Stimulated activated CD8-positive, alpha-beta memory T cell treated with anti-CD3 and anti-CD28 coated beads, Interleukin-15, amount 100 ng/mL, for 4 hours (primary cell): ENCODE measurements around the gene CHRNA5.
"Not testable (repeated sequence)": the region's sequence is repeated elsewhere in the genome, so short reads cannot be mapped to it uniquely, and the experiment has no call there.

Source experiments
- DNase-seq, 2 donors: peaks; one replicate each; pipeline ENCODE4 v3.0.0-alpha.2; 2020; ENCODE audit warnings: low read depth in 2 of 2

CHRNA5 gene

GRCh38 chr15:78565951-78566774, 843 bp downstream of the CHRNA5 start:
- DNase-seq: no peak

DNA sequence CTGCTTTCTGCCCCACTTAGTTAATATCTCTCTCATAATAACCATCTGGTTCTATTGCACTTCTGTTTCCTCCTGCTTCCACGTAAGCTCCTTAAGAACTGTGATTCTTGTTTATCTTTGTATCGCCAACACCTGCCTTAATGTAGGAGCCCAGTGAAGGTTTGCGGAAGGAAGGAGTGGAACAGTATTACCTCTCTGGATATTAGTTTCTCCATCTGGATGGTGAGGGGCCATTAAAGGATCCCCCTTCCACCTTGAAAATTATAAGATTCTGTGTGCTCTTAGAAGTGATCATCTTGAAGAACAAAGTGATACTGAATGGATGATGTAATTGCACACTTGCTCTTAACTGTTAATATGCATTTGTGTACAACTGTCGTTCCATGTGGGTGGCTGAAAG, 2.2 kb downstream of the CHRNA5 start:
- DNase-seq: no peak

DNA sequence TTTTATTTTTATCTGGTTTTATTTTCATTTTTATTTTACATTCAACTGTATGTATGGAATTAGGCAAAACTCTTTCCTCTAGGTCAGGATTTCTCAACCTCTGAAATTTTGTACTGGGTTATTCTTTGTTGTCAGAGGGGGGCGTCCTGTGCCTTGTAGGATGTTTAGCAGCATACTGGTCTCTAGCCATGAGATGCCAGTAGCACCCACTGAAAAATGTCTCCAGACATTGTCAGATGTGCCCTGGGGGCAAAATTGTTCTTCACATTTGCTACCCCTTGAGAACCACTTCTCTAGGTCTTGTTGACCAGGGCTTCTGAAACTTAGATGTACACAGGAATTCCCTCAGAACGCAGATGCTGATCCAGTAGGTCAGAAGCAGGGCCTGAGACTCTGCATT, 5.4 kb downstream of the CHRNA5 start:
- no peak for DNase-seq

GRCh38 chr15:78571382-78571781, 6.1 kb downstream of the CHRNA5 start:
- no peak for DNase-seq

- no peak for DNase-seq
Observed at GRCh38 chr15:78573416-78573815, 8.1 kb downstream of the CHRNA5 start.

- DNase-seq: no peak
Observed at GRCh38 chr15:78574944-78575343, 9.6 kb downstream of the CHRNA5 start.

DNA sequence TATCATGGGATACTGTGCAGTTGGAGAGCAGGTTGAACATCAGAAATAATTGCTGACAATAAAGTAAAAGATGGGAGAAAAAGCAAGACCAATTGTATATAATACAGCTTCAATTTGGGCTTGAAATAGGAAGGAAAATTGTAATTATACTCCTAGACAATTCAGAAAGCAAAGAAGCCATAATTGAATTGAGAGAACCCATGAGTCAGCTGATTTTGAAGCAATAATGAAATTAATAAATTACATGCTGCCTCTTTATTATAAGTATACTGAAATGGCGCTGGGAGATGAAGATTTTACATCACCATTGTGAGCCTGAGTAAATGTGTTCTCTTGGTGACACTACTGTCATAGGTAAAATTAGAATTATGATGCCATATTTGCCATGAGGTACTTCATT, 32.3 kb downstream of the CHRNA5 start:
- DNase-seq: no peak

DNA sequence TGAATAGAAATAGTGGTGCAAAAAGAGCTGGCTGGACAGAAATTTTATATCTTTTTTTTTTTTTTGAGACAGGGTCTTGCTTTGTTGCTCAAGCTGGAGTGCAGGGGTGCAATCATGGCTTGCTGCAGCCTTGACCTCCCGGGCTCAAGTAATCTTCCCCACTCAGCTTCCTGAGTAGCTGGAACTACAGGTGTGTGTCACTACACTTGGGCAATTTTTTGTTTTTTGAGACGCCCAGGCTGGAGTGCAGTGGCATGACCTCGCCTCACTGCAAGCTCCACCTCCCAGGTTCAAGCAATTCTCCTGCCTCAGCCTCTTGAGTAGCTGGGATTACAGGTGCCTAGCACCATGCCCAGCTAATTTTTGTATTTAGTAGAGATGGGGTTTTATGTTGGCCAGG, 33.0 kb downstream of the CHRNA5 start:
- no peak for DNase-seq

DNA sequence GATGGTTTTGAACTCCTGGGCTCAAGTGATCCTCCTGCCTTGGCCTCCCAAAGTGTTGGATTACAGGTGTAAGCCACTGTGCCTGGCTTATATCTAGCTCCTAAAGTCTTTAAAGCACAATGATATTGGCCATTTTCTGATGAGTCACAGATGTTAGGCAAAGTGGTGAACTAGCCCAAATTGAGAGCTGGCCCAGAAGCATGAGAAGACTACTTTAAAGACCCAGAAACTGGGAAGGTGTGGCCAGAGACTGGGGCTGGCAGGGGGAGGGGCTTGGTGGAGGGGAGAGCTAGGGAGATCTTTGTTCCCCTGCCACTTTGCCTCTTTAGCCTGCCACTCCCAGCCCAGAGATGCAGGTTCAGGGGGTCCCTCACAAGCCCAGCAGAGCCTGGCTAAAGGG, 33.9 kb downstream of the CHRNA5 start:
- no peak for DNase-seq

GRCh38 chr15:78603467-78603866, 38.1 kb downstream of the CHRNA5 start:
- DNase-seq: no peak

- no peak for DNase-seq
Observed at GRCh38 chr15:78604420-78604819, 39.1 kb downstream of the CHRNA5 start.

DNA sequence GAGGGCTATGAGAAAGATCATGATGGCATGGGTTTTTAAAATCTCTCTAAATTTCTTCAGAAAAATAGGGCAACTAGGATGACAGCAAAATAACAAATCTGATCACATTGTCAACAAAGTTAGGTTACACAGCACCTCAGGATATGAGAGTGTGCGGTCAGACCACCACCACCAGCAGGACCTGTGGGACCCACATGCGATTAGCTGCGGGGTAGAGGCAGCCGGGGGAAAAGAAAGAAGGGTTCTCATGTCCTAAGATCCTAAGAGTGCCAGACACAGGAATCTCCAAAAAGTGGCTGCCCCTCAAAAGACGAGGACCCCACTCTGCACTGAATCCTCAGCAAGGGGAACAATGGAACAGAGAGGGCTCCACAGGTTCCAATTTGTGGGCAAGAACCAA, 39.9 kb downstream of the CHRNA5 start:
- DNase-seq: no peak

GRCh38 chr15:78605680-78606079, 40.4 kb downstream of the CHRNA5 start:
- no peak for DNase-seq

GRCh38 chr15:78609551-78609950, 44.2 kb downstream of the CHRNA5 start:
- not testable (repeated sequence) for DNase-seq

DNA sequence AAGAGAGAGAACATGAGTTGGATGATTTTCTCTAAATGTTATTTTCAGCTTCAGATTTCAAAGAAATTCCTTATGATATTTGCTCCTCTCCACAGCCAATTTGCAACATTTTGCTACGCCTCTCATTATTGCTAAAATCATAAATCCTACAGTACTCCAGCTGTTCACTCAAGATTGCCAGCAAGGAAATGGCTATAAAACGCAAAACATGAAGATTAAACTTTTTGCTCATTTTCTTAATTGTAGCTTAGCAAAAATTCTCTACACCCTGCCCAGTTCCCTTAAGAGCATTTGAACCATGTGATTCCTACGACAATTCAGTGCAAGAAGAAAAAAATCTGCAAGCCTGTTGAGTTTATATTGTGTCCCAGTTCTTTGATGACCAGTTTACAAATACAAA, 48.7 kb downstream of the CHRNA5 start:
- no peak for DNase-seq

DNA sequence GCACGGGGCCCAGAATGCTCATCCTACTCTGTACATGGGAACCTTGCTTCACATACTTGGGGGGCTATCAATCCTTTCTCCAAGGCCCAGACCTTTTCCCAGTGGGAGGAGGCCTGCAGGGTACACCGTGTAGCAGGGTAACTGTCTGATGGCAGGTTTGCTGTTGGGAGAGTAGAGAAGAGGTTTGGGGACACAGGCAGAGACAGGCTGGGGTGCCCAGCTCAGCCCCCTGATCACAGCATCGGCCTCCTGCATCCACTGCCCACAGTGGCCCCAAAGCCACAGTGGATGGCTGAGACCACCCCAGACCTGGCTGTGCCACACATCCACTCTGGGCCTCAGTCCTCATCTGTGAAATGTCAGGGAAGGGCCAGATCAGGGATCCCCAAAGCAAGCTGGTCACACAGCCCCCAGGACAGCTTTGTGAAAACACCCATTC, 49.9 kb downstream of the CHRNA5 start:
- DNase-seq: no peak

DNA sequence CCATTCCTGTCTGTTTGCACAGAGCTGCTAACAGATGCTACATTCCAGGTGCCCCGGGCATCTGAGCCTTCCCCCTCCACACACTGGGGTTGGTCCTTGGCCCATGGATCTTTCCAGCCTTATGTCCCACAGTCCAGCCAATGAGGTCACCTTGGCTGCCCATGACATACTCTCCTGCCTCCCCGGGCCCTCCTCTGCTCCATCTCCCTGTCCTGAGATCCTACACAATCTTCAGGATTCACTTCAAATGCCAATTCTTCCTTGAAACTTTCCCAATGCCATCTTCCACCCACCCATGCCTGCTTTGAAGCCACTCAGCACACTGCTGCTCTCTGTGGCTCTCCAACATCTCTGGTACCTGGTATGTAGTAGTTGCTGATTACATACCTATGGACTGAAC, 51.2 kb downstream of the CHRNA5 start:
- no peak for DNase-seq

DNA sequence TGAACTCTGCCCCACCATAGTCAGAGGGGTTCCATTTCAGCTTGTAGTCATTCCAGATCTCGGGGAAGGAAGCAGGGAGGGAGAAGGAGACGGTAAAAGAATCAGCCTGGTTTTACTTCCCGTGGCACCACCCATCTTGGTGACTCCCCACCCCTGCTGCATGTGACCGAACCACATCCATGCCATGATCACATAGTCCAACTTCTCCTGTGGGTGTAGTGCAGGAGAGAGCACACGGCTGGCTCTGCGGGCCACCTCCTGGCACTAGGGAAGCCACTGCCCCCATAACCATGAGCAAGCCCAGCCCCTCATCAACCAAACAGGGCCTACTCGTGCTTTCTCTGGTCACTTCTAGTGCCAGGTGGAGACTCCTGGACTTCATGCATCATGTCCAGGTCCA, 51.8 kb downstream of the CHRNA5 start:
- no peak for DNase-seq

DNA sequence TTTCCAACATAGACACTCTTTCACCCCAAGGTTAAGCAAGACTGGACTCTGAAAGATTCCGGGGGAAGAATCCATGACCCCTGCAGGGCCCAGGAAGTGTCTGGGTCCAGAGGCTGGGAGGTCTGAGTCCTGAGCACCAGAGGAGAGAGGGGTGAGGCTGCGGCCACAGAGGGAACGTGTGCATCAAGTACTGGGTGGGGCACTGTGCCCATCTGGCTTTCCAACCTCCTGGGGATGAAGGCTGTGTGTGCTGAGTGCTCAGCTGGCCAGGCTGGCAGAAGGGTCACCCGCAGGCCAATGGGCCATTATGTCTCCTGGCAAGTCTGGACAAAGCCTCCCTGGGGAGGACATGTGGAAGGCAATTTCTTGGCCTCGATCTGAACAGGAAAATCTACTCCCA, 52.2 kb downstream of the CHRNA5 start:
- DNase-seq: no peak

- no peak for DNase-seq
Observed at GRCh38 chr15:78618064-78618463, 52.7 kb downstream of the CHRNA5 start.

- peak; percentile 16 to 62 for DNase-seq
Observed at GRCh38 chr15:78618490-78618934, 53.2 kb downstream of the CHRNA5 start.

- no peak for DNase-seq
Observed at GRCh38 chr15:78619022-78619950, 54.0 kb downstream of the CHRNA5 start.

- no peak for DNase-seq
Observed at GRCh38 chr15:78620021-78620526, 54.8 kb downstream of the CHRNA5 start.
